Caki2 (cell line): ENCODE results near the gene TRPC4AP. TPM values are rescaled to one million over a fixed set of nuclear protein-coding genes. Genes with fewer than 3 reads are reported as not detected.

Source experiments
- DNase-seq: peaks from one replicate; pipeline ENCODE4 v3.0.0-alpha.2; 2015; ENCODE audit warnings: low read depth
- in situ Hi-C: cut with HindIII; loops from 2 replicates; pipeline ENCODE4 v1.10.0; 2016; ENCODE audit warnings: low sequenced_read_pairs, low pct_unique_long_range_greater_than_20kb, mixed read lengths
- total RNA-seq: library from RNA; depleted of rRNA; stranded (reverse); fragments of >200 nt; shearing (Covaris generic); gene quantifications from 2 replicates; pipeline ENCODE4 v1.2.3, GENCODE V29; 2014; ENCODE audit warnings: low replicate concordance

The TRPC4AP gene
- total RNA-seq, 1 experiment from 2014 or later: 54.4 TPM

DNA sequence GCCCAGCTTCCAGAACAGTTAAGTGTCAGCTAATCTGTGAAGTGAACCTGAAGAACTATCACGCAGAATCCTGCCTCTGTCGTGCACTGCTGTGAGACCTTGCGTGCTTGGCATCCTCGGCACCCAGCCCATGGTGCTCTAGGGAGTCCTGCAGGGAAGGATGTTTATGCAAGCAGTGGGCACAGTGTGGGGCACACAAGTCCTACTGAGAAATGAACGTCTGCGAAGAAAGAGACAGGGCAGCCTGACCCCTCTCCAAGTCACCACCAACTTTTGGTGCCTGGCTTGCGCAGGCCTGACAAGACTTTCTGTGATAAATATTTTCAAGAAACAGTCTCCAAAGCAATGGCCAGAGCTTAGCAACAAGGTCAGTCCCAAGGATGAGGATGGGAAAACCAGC, 69.0 kb downstream of the TRPC4AP start:
- in situ Hi-C loops: no loop called here
- no peak for DNase-seq

DNA sequence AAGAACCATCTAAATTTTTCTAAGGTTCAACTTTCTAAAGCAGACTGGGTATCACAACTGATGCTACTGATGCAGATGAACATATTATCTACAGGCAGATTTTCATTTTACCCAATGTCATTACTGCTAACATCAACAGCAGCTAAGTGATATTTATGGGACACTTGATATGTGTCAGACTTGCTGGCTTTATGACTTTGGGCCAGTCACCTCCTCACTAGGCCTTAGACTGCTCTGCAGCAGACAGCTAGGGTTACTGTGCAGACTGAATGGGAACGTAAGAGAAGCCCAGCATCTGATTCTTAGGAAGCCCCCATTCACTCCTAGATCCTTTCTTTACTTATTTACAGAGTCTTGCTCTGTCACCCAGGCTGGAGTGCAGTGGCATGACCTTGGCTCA, 70.8 kb downstream of the TRPC4AP start:
- DNase-seq: no peak
- in situ Hi-C loops: no loop called here

DNA sequence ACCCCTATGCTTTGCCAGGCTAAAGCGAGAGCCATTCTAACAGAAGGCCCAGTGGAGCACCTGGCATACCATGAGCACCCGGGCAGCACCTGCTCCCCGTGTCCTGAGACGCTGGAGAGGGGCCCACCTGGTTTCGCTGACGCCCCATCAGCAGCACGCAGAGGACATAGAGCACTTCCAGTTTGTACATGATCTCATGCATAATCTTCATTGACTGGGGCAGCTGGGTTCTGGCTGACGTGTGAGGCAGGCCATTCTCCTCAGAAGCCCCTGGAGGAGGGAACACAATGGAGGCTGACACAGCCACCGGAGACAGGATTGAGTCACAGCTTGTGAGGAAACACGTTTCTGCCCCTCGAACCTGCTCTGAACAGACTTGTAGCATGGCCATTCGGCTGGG, 71.5 kb downstream of the TRPC4AP start:
- in situ Hi-C loops: no loop called here
- no peak for DNase-seq

DNA sequence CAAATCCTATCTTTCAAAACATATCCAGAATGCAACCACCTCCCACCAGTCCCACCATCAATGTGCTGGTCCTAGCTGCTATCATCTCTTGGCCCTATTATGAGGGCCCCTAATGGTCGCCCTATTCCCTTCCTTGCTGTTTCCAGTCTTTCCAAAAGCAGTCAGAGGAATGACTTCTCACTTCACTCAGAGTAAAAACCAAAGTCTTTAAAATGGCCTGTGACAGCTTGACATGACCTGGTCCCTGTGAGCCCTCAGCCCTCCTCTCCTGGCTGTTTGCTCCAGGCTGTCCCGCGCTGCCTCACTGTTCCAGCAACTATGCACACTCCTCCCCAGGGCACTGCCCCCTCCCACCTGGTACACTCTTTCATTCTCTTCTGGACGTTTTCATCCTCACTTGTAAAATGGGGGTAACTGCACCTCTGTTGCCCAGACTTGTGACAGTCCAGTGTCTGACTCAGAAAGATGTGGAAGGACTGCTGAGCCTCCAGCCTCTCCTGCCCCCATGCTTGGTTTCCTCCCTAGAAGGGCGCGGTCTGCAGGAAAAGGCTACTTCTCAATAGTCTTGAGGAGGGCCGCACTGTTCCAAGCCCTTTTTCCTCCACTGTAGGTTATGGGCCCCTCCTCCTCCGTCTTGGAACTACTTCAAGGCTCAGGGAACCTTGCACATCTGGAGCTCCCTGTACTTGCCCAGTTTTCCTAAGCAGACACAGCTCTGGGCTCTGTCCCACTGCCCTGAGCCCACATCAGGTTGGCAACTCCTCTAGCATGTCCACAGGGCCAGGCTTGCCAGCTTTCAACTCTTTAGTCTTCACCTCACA, 72.3 kb downstream of the TRPC4AP start:
- in situ Hi-C loops: no loop called here
- DNase-seq: no peak

DNA sequence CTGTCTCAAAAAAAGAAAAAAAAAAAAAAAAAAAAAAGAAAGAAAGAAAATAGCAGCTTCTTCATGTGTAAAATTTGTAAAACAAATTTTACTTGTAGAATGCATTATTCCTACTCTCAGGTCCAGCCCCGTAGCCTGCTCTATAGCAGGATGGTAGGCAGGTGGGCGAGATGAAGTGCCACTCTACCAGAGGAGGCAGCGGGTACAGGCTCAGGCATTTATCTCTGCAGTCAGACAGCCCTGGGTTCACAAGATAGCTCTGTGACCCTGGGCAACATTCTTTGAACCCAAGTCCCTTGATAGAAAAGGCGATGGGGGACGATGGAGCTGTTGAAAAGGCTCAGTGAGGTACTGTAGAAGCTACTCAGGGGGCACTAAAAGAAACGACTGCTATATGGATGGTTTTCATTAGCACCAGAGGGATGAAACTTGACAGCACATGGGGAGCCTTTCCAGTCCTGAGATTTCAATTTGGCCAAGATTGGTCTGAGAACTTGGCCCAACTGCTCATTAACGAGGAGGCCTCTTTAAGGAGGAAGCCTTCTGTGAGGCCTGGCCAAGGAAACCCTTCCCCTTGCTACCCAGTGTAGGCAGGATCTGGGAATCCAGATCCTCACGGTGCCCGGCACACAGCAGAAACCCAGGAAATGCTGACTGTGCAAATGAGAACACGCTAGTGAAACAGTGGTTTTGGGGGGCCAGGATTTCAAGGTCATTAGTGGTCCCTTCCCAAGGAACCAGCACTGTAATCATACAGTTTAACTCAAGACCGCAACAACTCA, 73.8 kb downstream of the TRPC4AP start:
- DNase-seq: no peak
- in situ Hi-C loops: no loop called here

DNA sequence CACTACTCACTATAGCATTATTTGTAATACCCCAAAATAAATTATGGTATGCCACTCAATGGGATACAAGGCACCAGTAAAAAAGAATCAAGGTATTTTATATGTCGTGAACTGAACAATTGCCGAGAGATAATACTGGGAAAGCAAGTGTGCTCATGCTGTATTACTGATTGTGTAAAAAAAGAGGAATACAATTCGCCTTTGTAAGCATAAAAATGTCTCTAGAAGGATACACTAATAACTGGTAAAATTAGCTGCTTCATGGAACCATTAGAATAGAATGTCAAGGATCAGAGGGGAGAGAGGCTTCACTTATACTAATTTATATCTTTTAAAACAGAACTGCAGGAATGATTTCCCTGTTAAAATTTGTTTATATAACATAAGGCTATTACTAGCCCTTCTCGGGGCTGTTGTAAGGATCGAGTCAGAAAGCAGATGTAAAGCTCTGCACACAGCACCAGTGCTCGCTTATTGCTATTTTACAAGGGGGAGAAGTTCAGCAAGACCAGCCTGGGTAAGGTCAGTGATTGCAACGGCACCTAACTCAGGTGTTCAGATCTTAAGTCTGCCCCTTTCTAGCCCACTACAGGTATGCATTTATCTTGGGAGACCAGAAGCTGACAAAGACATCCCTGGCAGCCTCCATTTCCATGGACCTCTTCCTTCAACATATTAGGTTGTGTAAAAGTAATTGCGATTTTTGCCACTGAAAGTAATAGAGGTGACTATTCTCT, 75.3 kb downstream of the TRPC4AP start:
- DNase-seq: no peak
- in situ Hi-C loops: no loop called here

DNA sequence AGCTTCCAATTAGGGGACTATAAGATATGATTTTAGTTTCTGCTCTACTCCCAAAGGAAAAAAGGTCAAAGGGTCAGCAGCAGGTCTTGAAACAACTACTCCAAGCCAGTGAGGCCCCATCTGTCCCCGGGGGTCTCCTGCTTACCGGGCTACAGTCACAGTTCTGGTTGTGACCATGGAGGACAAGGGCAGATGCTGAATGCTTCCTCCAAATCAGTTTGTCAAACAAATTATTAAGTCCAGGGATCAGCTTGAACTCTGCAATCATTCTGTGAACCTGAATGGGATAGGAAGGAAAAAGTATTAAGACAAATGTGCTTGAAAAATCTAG, 76.8 kb downstream of the TRPC4AP start:
- no peak for DNase-seq
- in situ Hi-C loops: no loop called here

DNA sequence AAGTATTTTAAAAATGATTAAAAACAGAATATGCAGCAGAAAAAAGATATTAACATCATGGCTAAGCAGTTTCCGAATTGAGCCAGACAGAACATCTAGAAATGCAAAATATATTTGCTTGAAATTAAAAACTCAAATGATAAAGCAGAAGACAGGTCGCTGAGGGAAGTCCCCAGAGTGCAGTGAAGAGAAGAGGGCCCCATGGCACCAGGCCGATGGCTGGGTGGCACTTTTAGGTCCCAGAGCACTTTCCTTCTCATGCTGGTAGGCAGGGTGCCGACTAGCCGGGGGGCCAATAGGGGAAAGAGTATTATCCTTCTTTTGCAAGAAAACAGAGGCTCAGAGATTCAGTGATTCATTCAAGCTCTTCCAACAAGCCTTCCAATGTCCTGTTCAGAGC, 78.1 kb downstream of the TRPC4AP start:
- in situ Hi-C loops: no loop called here
- DNase-seq: no peak

DNA sequence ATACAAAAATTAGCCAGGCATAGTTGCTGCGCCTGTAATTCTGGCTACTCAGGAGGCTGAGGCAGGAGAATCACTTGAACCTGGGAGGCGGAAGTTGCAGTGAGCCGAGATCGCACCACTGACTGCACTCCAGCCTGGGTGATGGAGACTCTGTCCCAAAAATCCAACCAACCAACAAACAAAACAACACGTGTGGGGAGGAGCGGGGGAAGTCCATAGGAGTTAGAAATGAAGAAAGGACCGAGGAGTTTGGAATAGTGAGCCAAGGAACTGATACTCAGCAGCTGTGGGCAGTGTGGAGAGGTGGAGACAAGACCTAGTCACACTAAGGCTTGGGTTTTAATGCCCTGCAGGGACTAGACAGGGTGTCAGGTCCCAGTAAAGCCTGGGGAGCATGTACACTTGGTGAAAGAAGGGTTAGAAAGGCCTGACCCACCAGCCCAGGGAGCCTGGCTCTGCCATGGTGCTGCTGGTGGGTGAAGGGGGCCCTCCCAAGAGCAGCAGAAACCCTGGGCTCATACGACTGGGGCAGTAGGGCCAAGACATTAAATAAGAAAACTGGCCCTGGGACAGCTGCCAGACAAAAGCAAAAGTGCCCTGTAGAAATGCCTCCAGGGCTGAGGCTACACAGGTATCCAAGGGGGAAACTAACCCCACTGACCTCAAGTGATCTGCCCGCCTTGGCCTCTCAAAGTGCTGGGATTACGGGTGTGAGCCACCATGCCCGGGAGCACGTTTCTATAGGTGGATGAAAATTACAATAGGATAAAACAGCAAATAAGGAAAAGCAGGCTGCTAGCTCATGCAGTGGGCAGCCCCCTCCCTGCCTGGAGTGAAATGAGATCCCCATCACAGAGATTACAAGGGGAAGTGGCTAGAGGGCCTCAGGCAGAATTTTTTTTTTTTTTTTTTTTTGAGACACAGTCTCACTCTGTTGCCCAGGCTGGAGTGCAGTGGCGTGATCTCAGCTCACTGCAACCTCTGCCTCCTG, 78.9 kb downstream of the TRPC4AP start:
- in situ Hi-C loops: no loop called here
- no peak for DNase-seq

DNA sequence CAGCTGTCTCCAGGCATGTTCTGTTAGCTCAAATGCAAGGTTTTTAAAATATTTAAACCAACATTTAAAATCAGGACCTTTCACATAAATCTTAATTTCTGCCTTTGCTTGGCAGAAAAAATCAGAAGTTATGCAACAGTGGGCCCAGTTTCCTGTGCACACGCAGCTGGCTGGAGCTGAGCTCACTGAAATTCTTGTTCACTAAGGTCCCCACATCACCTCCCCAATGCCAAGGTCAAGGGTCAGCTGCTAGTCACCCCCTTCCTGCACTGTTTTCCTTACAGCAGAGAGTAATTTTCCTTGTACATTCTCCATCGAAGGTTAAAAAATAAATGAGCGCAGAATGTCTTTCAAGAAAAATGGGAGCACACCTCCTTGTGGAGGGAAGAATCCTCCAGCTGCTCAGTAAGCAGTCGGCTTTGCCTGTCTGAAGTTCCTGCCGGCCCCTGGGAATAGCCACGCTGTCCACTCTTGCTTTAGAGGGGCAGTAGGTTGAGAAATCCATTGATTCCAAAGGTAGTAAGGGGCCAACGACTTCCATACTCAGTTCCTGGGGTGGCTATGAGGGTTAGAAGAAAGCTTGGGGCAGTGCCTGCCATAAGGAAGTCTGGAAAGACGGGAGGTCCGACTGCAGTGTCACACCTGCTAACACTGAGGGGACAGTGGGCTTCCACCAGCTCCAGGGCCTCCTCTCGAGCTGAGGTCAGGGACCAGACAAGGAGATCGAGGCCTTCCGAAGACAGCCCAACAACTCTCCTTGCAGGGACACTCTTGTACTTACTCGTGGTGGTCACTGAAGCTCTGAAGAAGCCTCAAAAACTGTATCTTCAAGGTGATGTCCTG, 80.2 kb downstream of the TRPC4AP start:
- in situ Hi-C loops: no loop called here
- DNase-seq: no peak

DNA sequence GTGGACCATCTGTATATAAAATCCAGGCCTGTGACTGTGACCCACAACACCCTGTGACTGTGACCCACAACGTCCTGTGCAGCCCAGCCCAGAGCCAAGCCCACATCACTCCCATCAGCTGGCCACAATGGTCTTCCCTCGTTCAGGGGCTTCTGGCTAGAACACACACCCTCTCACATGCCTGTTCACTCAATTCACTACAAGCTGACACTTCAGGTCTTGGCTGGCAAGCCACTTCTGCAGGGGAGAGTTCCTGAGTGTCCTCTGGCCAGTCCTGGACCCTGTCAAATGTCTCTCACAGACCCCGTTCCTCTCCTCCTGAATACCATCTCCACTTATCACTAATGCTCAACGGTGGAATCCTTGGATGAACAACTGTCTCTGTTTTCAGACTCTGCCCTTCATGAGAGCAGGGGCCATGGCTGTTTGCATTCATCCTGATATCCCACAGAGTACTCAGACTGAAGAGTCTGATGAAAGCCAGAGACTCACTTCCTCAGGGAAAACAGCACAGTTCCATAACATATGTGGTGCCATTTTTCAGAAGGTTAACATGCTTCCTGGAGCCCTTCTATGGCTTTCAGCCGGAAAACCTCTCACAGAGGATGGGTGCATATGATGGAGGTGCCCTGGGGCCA, 80.9 kb downstream of the TRPC4AP start:
- no peak for DNase-seq
- in situ Hi-C loops: no loop called here

DNA sequence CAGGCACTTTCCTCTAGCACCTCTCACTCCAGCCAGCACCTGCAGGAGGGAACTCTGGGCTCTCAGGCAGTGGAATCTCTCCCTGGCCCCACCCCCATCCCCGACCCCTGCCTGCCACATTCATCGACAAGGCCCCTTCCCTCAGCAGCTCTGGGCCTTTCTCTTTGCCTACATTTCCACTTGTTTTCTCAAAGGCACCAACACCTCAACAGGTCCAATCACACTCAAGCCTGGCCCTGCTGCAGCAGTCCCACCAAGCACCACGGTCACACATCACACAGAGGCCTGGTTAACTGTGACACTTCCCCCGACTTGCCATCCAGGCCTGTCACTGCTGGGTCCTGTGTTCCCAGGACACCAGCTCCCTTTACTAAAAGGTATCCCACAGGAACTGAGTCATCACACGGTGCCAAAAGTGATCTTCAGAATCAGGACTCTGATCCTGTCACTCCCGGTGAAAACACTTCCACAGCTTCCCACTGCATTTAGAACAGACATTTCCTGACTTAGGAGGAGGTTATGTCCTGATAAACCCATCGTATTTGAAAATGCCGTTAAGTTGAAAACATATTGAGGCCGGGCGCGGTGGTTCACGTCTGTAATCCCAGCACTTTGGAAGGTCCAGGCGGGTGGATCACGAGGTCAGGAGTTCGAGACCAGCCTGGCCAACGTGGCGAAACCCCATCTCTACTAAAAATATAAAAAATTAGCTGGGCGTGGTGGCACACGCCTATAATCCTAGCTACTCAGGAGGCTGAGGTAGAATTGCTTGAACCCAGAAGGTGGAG, 82.0 kb downstream of the TRPC4AP start:
- no peak for DNase-seq
- in situ Hi-C loops: no loop called here

DNA sequence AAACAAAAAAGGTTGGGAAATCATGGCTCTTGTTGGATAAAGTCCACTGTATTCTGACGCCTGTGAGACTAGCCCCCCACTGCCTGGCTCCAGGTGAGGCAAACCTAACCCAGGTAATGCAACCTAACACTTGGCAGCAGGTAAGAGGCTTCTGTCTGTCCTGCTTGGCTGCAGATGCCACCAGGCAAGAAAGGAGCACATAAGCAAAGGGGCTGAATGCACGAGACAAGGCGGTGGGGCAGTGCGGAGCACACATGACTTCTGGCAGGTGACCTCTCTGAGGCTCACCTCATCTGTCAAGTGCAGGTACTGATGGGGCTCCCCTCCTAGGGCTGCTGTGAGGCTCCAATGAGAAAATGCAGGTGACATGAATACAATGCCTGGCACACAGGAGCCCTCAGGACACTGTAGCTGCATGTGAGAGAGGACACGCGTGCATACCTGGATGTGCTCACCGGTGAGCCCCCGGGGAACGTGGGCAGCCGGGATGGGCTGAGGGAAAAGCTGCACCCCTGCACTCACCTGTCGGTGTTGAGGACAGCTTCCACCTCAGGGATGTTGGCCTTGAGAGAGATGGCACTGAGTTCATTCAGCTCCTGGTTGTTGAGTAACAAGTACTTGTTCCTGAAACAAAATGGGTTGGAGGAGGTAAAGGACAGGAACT, 82.8 kb downstream of the TRPC4AP start:
- in situ Hi-C loops: no loop called here
- DNase-seq: no peak

DNA sequence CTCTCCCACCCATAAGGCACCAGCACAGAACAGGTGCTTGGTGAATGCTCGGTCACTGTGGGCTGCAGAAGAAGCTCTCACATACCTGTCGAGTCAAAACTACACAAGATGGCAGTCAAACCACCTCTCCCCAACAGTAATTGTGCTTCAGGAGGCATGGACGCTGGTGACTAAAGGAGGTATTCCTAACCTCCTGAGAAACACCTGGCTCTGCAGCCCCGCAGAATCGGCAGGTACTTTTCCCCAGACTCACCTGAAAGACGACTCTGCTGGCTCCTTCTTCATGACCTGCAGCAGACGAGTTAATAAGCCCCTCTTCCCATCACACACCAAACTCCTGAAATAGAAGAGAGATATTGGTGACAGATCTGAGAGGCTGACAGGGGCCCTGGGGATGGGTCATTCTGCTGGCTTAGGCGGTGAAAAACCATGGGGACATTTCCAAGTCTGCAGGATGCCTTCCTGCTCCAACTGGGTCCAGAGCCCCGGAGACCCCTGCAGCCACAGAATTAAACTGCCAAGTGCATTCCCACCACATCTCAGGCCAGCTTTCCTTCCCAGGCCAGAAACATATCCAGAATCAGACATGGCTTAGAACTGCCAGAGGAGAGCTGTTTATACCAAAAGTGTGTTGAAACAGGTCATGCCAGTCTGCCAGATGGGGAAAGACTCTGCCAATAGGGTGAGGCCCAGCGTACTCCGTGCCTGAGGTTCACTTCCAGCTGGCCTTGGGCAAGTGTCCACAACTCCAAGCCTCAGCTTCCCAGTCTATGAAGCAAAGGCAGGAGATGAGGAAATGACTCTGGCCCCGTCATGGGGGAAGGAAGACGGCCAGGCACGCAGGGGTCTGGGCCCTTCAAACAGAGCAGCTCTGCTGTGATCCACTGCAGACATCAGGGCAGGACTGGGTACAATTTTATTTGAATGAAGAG, 83.9 kb downstream of the TRPC4AP start:
- in situ Hi-C loops: no loop called here
- DNase-seq: no peak

DNA sequence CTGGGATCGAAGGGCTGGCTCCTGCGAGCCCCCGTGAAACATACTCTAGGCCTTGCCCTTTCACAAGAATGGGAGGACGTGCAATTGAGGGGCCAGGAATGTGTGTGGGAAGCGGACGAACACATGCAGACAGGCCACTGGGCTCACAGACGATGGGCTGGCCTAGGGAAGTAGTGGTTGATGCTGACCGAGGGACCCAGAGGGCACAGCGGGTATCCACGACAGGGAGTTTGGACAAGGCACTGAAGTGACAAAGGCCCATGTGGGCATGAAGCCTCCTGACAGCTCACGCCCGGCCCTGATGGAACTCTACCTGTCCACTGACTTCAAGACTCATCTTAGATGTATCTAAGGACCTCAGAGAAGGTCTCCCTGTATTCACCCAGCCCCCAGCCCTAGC, 84.7 kb downstream of the TRPC4AP start:
- DNase-seq: no peak
- in situ Hi-C loops: no loop called here
